ENCODE data around the gene BANF2. TPM values are rescaled to one million over a fixed set of nuclear protein-coding genes. Genes with fewer than 3 reads are reported as not detected.
"Not testable (repeated sequence)": the region's sequence is repeated elsewhere in the genome, so short reads cannot be mapped to it uniquely, and the experiment has no call there.

Gene BANF2
- total RNA-seq, 1 donor from 2014 or later, result not detected

- H3K27ac ChIP-seq, result peak overlapping the region; percentile 1
Measured at GRCh38 chr20:17655865-17656479, 43.8 kb upstream of the BANF2 start.

GRCh38 chr20:17657079-17657825 is 42.5 kb upstream of the BANF2 start:
- Histone ChIP-seq H3K27ac (no peak overlapping the region), H3K36me3 (peaks cover 0 to 16% of the 10 kb centered on the region in 2 donors), H3K4me3 (no peak overlapping the region), H3K9me3 (no peaks in the 10 kb centered on the region), H3K27me3 (no peaks in the 10 kb centered on the region), H3K4me1 (peaks cover 18% of the 10 kb centered on the region)
- intact Hi-C loops (cut with DNase I), result no loop called here
- TF ChIP-seq CTCF (IDR thresholded peaks at IDR 0.05), result no peak
- TF ChIP-seq POLR2A (IDR thresholded peaks at IDR 0.05), result no peak
- no peak for TF ChIP-seq POLR2AphosphoS5 (IDR thresholded peaks at IDR 0.05; ENCODE audit: insufficient read depth in 1 of 2, low read depth in 1 of 2)
- no peak for DNase-seq (ENCODE audit: extremely low spot score in 2 of 2)

More at GRCh38 chr20:17655865-17656479, 43.8 kb upstream of the BANF2 start:
- H3K4me1 ChIP-seq, result peaks cover 23% of the 10 kb centered on the region
- no peak for DNase-seq (ENCODE audit: extremely low spot score in 2 of 2)
- no peaks in the 10 kb centered on the region for H3K9me3 ChIP-seq
- intact Hi-C loops (cut with DNase I), result no loop called here
- TF ChIP-seq CTCF (IDR thresholded peaks at IDR 0.05) (no peak), POLR2A (IDR thresholded peaks at IDR 0.05) (no peak), POLR2AphosphoS5 (IDR thresholded peaks at IDR 0.05; ENCODE audit: insufficient read depth in 1 of 2, low read depth in 1 of 2) (no peak)
- H3K27me3 ChIP-seq, result no peaks in the 10 kb centered on the region
- H3K36me3 ChIP-seq, result peaks cover 0 to 16% of the 10 kb centered on the region in 2 donors
- no peak overlapping the region for H3K4me3 ChIP-seq

GRCh38 chr20:17657898-17658647 is 41.7 kb upstream of the BANF2 start:
- no peak for DNase-seq (ENCODE audit: extremely low spot score in 2 of 2)
- no peaks in the 10 kb centered on the region for H3K9me3 ChIP-seq
- intact Hi-C loops (cut with DNase I), result no loop called here
- no peaks in the 10 kb centered on the region for H3K27me3 ChIP-seq
- TF ChIP-seq CTCF (IDR thresholded peaks at IDR 0.05), result no peak
- TF ChIP-seq POLR2A (IDR thresholded peaks at IDR 0.05), result no peak
- TF ChIP-seq POLR2AphosphoS5 (IDR thresholded peaks at IDR 0.05; ENCODE audit: insufficient read depth in 1 of 2, low read depth in 1 of 2), result no peak
- H3K4me1 ChIP-seq, result peaks cover 21% of the 10 kb centered on the region
- H3K36me3 ChIP-seq, result peaks cover 0 to 16% of the 10 kb centered on the region in 2 donors
- H3K27ac ChIP-seq, result no peak overlapping the region
- H3K4me3 ChIP-seq, result no peak overlapping the region

GRCh38 chr20:17658648-17658993 is 41.1 kb upstream of the BANF2 start:
- Histone ChIP-seq H3K4me3 (no peak overlapping the region), H3K36me3 (peaks cover 0 to 16% of the 10 kb centered on the region in 2 donors), H3K9me3 (no peaks in the 10 kb centered on the region), H3K4me1 (peaks cover 27% of the 10 kb centered on the region), H3K27ac (no peak overlapping the region), H3K27me3 (no peaks in the 10 kb centered on the region)
- no peak for DNase-seq (ENCODE audit: extremely low spot score in 2 of 2)
- TF ChIP-seq POLR2AphosphoS5 (IDR thresholded peaks at IDR 0.05; ENCODE audit: insufficient read depth in 1 of 2, low read depth in 1 of 2), result no peak
- no peak for TF ChIP-seq POLR2A (IDR thresholded peaks at IDR 0.05)
- TF ChIP-seq CTCF (IDR thresholded peaks at IDR 0.05), result no peak
- intact Hi-C loops (cut with DNase I), result no loop called here

GRCh38 chr20:17659344-17659743 is 40.4 kb upstream of the BANF2 start:
- DNase-seq (ENCODE audit: extremely low spot score in 2 of 2); H3K4me3 ChIP-seq; H3K9me3 ChIP-seq; intact Hi-C loops (cut with DNase I); H3K27me3 ChIP-seq; H3K27ac ChIP-seq: not testable (repeated sequence)
- peaks cover 0 to 16% of the 10 kb centered on the region in 2 donors for H3K36me3 ChIP-seq
- peaks cover 34% of the 10 kb centered on the region for H3K4me1 ChIP-seq

Measured in vagina (tissue), 2 donors.